Type B pancreatic cell (in vitro differentiated cells): ENCODE results near the gene CCDC61. TPM values are rescaled to one million over a fixed set of nuclear protein-coding genes. Genes with fewer than 3 reads are reported as not detected.

Experiments used
- DNase-seq: peaks from one replicate; pipeline ENCODE4 v3.0.0; 2021; ENCODE audit warnings: mixed read lengths; ENCODE audit not compliant: unreplicated experiment; ENCODE audit errors: extremely low spot score
- H3K27ac Mint-ChIP-seq: 2 replicates; pipeline ENCODE4 v1.8.0; 2021; ENCODE audit warnings: mild to moderate bottlenecking, mixed read lengths
- H3K27me3 Mint-ChIP-seq: 2 replicates; pipeline ENCODE4 v1.8.0; 2021; ENCODE audit warnings: mixed read lengths
- H3K36me3 Mint-ChIP-seq: 2 replicates; pipeline ENCODE4 v1.8.0; 2021; ENCODE audit warnings: mixed read lengths
- H3K4me1 Mint-ChIP-seq: one replicate; pipeline ENCODE4 v1.8.0; 2021; ENCODE audit warnings: mixed read lengths; ENCODE audit not compliant: unreplicated experiment
- H3K4me3 Mint-ChIP-seq: 2 replicates; pipeline ENCODE4 v1.8.0; 2021; ENCODE audit warnings: mild to moderate bottlenecking, mixed read lengths
- H3K9me3 Mint-ChIP-seq: 2 replicates; pipeline ENCODE4 v1.8.0; 2021; ENCODE audit warnings: mixed read lengths
- total RNA-seq: library from RNA; stranded (reverse); gene quantifications from 2 replicates; pipeline ENCODE4 v1.2.1, GENCODE V29; 2021; ENCODE audit warnings: low replicate concordance
- TF ChIP-seq, protein P1 (sequence below): fragments of 200-600 bp; sonication (generic); conservative IDR thresholded peaks from 2 replicates; pipeline ENCODE4 v1.5.0; 2021; ENCODE audit warnings: antibody characterized with exemption, mild to moderate bottlenecking

Gene CCDC61
- total RNA-seq, 1 donor from 2014 or later: 19.4 TPM

DNA sequence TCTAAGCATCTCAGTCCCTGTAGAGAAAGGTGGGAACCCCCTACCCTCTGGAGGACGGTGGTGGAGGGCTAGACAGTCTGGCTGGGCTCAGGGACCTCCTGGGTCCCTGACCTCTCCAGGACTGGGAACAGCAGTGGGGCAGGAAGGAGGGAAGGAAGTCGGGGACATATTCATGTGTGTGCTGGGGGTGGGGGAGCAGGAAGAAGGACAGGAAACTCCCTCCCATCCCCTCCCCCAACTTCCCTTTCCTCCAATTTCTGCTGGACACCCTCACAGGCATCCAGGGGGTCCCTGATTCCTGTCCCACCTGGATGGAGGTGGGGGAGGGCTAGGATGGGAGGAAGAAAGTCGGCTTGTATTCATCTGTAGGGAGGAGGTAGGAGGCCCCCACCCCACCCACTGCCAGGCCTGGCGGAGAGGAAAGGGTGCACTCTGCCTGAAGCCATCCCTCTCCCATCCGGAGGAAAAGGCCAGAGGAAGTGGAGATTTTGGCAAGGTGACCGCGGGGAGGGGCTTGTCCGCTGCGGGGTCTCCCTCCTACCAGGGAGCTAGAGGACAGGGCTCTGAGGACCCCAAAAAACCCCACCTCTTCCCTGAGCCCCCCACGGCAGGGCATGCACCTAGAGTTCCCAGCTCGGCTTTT lies 23.9 kb upstream of the CCDC61 start:
- Mint-ChIP-seq H3K27ac (no peak overlapping the region), H3K4me1 (peaks cover 18% of the 10 kb centered on the region), H3K9me3 (no peaks in the 10 kb centered on the region), H3K27me3 (peaks cover 83% of the 10 kb centered on the region), H3K36me3 (no peaks in the 10 kb centered on the region), H3K4me3 (peak overlapping the region; percentile 70)
- TF ChIP-seq, protein P1, sequence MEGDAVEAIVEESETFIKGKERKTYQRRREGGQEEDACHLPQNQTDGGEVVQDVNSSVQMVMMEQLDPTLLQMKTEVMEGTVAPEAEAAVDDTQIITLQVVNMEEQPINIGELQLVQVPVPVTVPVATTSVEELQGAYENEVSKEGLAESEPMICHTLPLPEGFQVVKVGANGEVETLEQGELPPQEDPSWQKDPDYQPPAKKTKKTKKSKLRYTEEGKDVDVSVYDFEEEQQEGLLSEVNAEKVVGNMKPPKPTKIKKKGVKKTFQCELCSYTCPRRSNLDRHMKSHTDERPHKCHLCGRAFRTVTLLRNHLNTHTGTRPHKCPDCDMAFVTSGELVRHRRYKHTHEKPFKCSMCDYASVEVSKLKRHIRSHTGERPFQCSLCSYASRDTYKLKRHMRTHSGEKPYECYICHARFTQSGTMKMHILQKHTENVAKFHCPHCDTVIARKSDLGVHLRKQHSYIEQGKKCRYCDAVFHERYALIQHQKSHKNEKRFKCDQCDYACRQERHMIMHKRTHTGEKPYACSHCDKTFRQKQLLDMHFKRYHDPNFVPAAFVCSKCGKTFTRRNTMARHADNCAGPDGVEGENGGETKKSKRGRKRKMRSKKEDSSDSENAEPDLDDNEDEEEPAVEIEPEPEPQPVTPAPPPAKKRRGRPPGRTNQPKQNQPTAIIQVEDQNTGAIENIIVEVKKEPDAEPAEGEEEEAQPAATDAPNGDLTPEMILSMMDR: no peak
- no peak for DNase-seq

DNA sequence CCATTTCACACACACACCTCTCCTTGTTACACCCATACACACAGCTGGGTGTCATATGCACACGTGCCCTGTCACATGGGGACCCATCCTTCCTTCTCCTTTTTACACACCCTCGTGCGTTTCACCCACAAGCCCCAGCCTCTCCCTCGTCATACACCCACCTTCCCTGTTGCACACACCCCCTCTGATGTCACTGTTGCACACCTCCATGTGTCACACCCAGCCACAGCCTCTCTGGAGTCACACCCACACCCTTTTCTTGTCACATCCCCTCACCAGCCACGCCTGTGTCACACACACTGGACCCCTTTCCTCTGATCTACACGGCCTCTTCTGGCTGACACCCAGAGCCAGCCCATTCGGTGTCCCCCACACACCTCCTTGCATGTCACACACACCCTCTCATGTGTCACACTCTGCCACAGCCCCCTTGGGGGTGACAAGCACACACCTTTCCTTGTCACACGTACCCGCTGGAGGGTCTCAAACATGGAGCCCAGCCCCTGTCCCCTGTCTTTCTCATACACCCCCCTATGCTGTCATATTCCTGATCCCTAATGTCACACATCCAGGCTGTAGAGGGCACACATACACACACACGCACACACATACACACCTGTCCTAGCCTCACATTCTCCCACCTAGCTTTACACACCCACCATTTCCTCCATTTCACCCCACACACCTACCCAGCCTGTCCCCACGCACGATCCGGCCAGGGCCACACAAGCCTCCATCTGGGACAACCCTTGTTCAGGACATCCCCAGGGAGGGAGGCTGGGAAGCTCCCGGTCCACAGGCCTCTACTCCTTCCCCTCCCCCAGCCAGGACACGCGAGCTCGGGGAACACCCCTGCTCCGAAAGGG lies 23.0 kb upstream of the CCDC61 start:
- peaks cover 18% of the 10 kb centered on the region for H3K4me1 Mint-ChIP-seq
- peaks cover 85% of the 10 kb centered on the region for H3K27me3 Mint-ChIP-seq
- H3K36me3 Mint-ChIP-seq: no peaks in the 10 kb centered on the region
- TF ChIP-seq, protein P1: no peak
- H3K27ac Mint-ChIP-seq: peak overlapping the region; percentile 43
- no peaks in the 10 kb centered on the region for H3K9me3 Mint-ChIP-seq
- DNase-seq: no peak
- peak overlapping the region; percentile 70 for H3K4me3 Mint-ChIP-seq

DNA sequence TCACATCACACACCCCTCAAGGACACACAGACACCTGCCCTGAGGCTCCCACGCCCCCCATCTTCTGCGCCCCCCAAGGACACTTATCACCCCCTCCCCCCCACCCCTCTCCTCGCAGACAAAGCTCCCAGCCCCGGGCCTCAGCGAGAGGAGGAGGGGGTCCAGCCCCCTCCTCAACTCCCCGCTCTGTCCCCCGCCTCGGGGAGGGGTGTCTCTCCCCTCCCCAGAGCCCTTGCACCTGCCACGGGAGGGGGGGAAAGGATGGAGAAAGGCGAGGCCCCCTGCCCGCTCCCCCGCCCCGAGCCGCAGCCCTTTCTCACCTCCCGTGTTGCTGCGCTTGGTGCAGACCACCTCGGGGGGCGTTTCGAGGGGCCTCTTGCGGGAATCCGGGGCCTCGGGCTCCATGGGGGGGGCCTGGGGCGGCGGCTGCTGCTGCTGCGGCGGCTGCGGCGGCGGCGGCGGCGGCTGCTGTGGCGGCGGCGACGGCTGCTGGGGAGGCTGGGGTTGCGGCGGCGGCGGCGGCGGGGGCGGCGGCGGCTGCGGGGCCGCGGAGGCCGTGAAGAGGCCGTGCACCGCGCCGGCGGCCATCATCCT lies 22.2 kb upstream of the CCDC61 start:
- TF ChIP-seq, protein P1: no peak

DNA sequence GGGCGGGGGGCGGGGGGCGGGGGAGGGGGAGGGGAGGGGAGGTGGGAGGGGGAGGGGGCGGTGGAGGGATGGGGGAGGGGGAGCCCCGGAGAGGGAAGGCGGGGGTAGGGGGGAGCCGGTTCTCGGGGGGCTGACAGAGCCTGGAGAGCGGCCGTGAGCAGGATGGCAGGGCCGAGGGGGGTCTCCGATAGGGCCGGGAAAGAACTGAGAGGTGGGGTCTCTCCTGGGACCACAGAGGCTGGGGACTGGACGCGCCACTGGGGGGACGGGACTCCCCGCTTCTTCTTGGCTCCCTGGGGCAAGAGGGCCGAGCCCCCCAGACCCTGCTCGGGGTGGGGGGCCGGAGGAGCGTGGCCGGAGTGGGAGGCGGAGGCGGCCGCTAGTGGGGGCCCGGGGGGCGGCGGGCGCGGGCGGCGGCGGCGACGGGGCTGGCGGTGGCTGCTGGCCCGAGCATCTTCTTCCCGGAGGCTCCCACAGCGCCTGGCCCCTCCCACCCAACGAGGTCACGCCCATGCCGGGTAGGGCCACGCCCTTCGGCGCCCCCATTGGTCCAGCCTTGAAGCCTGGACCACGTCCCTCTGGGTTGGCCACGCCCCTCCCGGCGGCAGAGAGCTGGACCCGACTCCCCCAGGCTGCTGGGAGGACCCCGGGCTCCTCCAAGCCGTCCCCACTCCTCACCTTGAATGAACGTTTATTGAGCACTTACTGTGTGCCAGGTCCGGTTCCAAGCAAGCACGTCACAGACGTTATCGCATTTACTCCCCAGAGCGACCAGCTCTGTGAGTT lies 21.5 kb upstream of the CCDC61 start, which contains the start of gene NOVA2:
TSS of gene NOVA2 (minus strand) at position 313 of the 786 bp plus-strand sequence. CDS start 514 bp downstream, outside the sequence.
- peak; percentile 83 for DNase-seq
- peaks cover 18% of the 10 kb centered on the region for H3K4me1 Mint-ChIP-seq
- TF ChIP-seq, protein P1: no peak
- H3K36me3 Mint-ChIP-seq: no peaks in the 10 kb centered on the region
- H3K27me3 Mint-ChIP-seq: peaks cover 84% of the 10 kb centered on the region
- H3K4me3 Mint-ChIP-seq: peak within 1 kb of the TSS; percentile 75
- H3K9me3 Mint-ChIP-seq: no peaks in the 10 kb centered on the region
- peak within 1 kb of the TSS; percentile 43 for H3K27ac Mint-ChIP-seq

More for the DNA sequence above, 22.2 kb upstream of the CCDC61 start:
- Mint-ChIP-seq H3K36me3 (no peaks in the 10 kb centered on the region), H3K9me3 (no peaks in the 10 kb centered on the region), H3K4me3 (peak overlapping the region; percentile 70), H3K27me3 (peaks cover 86% of the 10 kb centered on the region), H3K27ac (no peak overlapping the region), H3K4me1 (peaks cover 18% of the 10 kb centered on the region)
- DNase-seq: no peak
